Fibroblast of the aortic adventitia (primary cell): ENCODE results near the gene ARL5A. TPM values are rescaled to one million over a fixed set of nuclear protein-coding genes. Genes with fewer than 3 reads are reported as not detected.
A peak's percentile ranks its signal among the peaks of the same experiment; 100 is the strongest.

Experiments
- DNase-seq: peaks from one replicate; pipeline ENCODE4 v3.0.0-alpha.2; 2010; ENCODE audit warnings: low read depth
- H3K4me3 ChIP-seq: 2 replicates; pipeline ENCODE4 v1.5.1; 2011; ENCODE audit warnings: low read depth, mild to moderate bottlenecking, control low read depth, low read length, moderate library complexity
- total RNA-seq: library from RNA; depleted of rRNA; stranded (reverse); fragments of >200 nt; gene quantifications from 2 replicates; pipeline ENCODE4 v1.2.3, GENCODE V29; 2012; ENCODE audit warnings: low replicate concordance
- TF ChIP-seq, protein P1 (sequence below): IDR thresholded peaks from 2 replicates; pipeline ENCODE4 v1.5.1; 2011; ENCODE audit warnings: mild to moderate bottlenecking, low read length, control low read depth, inconsistent platforms; ENCODE audit not compliant: insufficient read depth

The ARL5A gene
- total RNA-seq, 1 donor: 45.6 TPM

- TF ChIP-seq, protein P1, sequence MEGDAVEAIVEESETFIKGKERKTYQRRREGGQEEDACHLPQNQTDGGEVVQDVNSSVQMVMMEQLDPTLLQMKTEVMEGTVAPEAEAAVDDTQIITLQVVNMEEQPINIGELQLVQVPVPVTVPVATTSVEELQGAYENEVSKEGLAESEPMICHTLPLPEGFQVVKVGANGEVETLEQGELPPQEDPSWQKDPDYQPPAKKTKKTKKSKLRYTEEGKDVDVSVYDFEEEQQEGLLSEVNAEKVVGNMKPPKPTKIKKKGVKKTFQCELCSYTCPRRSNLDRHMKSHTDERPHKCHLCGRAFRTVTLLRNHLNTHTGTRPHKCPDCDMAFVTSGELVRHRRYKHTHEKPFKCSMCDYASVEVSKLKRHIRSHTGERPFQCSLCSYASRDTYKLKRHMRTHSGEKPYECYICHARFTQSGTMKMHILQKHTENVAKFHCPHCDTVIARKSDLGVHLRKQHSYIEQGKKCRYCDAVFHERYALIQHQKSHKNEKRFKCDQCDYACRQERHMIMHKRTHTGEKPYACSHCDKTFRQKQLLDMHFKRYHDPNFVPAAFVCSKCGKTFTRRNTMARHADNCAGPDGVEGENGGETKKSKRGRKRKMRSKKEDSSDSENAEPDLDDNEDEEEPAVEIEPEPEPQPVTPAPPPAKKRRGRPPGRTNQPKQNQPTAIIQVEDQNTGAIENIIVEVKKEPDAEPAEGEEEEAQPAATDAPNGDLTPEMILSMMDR: no peak
- no peak overlapping the region for H3K4me3 ChIP-seq
- DNase-seq: no peak
These were observed 12.8 kb upstream of the ARL5A start for GRCh38 chr2:151841047-151841424.

GRCh38 chr2:151840216-151841046 is 12.2 kb upstream of the ARL5A start:
- no peak overlapping the region for H3K4me3 ChIP-seq
- TF ChIP-seq, protein P1: no peak
- no peak for DNase-seq

GRCh38 chr2:151837926-151838325 is 9.7 kb upstream of the ARL5A start:
- TF ChIP-seq, protein P1: no peak
- no peak for DNase-seq
- H3K4me3 ChIP-seq: no peak overlapping the region

DNA sequence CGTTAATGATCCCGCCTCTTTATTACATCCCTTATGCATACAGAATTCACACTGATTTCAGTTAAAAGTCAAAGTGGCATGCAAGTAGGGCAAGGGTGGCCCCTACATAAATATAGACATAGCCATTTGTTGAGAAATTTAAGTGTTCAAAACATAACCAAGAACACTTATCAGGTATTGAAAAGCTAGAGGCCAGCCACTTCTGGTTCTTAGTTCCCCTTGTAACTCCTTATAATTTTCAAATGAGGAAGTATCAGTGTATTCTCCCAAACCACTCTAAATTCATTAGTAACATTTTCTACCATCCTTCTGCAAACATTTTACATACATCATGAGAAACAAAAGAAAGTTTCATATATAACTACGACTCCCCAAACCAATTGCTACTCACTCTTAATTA is 5.8 kb upstream of the ARL5A start:
- TF ChIP-seq, protein P1: no peak
- H3K4me3 ChIP-seq: no peak overlapping the region
- DNase-seq: no peak

- no peak for DNase-seq
- TF ChIP-seq, protein P1: no peak
- H3K4me3 ChIP-seq: no peak overlapping the region
These were observed 2.7 kb upstream of the ARL5A start for GRCh38 chr2:151830961-151831360.

- TF ChIP-seq, protein P1: no peak
- peak overlapping the region; percentile 98 for H3K4me3 ChIP-seq
- DNase-seq: no peak
These were observed 686 bp upstream of the ARL5A start for GRCh38 chr2:151828890-151829324.
